Tibial nerve (tissue), 3 donors: Measurements from ENCODE around the gene NFAT5.

Experiments used
- CTCF ChIP-seq, 5 experiments: fragments of 200-600 bp in 3 of 5; fragments of 450-650 bp in 2 of 5; sonication (generic) in 3 of 5; IDR thresholded peaks; one replicate each; pipeline ENCODE4 v1.5.1; 2016 to 2019; ENCODE audit warnings: antibody characterized with exemption in 5 of 5, mild to moderate bottlenecking in 3 of 5, moderate library complexity in 2 of 5
- POLR2A ChIP-seq, 2 donors: fragments of 450-650 bp; IDR thresholded peaks; one replicate each; pipeline ENCODE4 v1.6.1; 2017; ENCODE audit warnings: antibody characterized with exemption in 2 of 2, mild to moderate bottlenecking in 2 of 2, moderate library complexity in 2 of 2

GRCh38 chr16:69633375-69633774 lies 67.6 kb downstream of the NFAT5 start:
- TF ChIP-seq POLR2A (IDR thresholded peaks at IDR 0.05) (no peak), CTCF (IDR thresholded peaks at IDR 0.05) (no peak)
